ENCODE data around the gene CLDND1.

DNA sequence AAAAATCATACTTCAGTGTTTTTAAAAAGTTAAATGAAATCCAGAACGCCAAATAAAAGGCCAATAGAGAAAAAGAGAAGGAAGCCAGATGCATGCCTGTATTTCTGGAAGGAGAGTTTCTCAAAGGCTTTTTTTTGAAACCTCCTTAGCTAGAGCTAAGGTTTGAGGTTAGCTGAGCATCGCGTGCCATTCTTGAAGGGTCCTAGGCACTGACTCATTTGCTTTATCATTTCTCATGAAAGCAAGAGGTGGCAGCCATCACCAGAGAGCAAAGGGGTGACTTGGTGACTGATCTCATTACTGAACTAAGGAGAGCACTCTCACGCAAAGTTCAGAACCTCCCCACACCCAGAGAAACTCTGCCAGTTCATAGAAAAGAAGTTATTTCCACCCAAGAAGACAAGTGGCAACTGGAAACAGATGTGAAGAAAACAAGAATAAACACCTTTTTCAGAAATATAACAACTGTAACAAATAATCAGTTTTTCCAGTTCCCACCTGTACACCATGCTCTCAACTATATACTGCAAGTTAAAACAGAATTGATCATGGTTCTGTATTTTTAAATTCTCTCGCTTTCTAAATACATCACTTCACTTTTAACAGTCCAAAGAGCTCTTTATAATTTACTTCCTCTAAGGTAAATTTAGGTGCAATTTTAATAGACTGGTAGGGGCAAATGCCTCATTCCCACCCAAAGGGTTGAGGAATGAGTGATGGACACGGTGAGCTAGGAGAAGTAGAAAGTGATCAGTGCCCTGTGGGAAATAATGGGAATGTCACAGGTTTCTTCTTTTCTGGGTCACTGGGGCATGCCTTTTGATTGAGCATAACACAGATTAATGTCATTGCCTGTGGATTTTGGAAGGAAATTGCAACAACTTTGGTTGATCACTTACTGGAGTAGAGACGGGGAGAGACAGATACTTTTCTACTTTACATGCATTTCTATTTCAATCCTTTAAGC, 33.7 kb upstream of the CLDND1 start:
- TF ChIP-seq, protein P1, sequence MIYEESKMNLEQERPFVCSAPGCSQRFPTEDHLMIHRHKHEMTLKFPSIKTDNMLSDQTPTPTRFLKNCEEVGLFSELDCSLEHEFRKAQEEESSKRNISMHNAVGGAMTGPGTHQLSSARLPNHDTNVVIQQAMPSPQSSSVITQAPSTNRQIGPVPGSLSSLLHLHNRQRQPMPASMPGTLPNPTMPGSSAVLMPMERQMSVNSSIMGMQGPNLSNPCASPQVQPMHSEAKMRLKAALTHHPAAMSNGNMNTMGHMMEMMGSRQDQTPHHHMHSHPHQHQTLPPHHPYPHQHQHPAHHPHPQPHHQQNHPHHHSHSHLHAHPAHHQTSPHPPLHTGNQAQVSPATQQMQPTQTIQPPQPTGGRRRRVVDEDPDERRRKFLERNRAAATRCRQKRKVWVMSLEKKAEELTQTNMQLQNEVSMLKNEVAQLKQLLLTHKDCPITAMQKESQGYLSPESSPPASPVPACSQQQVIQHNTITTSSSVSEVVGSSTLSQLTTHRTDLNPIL (CRISPR knock-in tag; IDR thresholded peaks at IDR 0.05; ENCODE audit: low read depth), result no peak
- TF ChIP-seq TOX (CRISPR knock-in tag; IDR thresholded peaks at IDR 0.05; ENCODE audit: borderline replicate concordance) (no peak), ZNF565 (CRISPR knock-in tag; conservative IDR thresholded peaks at IDR 0.05; ENCODE audit: low read depth) (no peak)

Data from SK-N-SH treated with all-trans-retinoic acid at 6 μM for 48 hours (cell line).